ENCODE results near the gene S1PR1. TPM values are rescaled to one million over a fixed set of nuclear protein-coding genes. Genes with fewer than 3 reads are reported as not detected.
A peak's percentile ranks its signal among the peaks of the same experiment; 100 is the strongest.
"Not testable (repeated sequence)": the region's sequence is repeated elsewhere in the genome, so short reads cannot be mapped to it uniquely, and the experiment has no call there.

Gene S1PR1
- polyA plus RNA-seq (ENCODE audit: insufficient read depth in 1 of 5, insufficient read length in 5 of 5, low replicate concordance in 1 of 5): 100 to 1,000 TPM; 149 to 185 (median 181) TPM
- long read RNA-seq, donor 1, transcript S1PR1-203 (2 exons, 825 nt): minor isoform, 16 of 255 reads
- long read RNA-seq, donor 1, transcript S1PR1-201 (2 exons, 2,909 nt): major isoform, 89 of 255 reads
- long read RNA-seq, donor 1, partial matches to known transcripts: 147 of 255 reads
- long read RNA-seq, donor 1, other reads (novel, unspliced or antisense): 0 of 255 reads
- long read RNA-seq, donor 2, transcript S1PR1-201 (2 exons, 2,909 nt): major isoform, 45 of 56 reads
- long read RNA-seq, donor 2, partial matches to known transcripts: 7 of 56 reads
- long read RNA-seq, donor 2, other reads (novel, unspliced or antisense): 0 of 56 reads
- long read RNA-seq, donor 3, transcript S1PR1-201 (2 exons, 2,909 nt): major isoform, 62 of 77 reads
- long read RNA-seq, donor 3, transcript S1PR1-203 (2 exons, 825 nt): minor isoform, 7 of 77 reads
- long read RNA-seq, donor 3, partial matches to known transcripts: 7 of 77 reads
- long read RNA-seq, donor 3, other reads (novel, unspliced or antisense): 0 of 77 reads
- long read RNA-seq, donor 4, transcript S1PR1-203 (2 exons, 825 nt): minor isoform, 6 of 123 reads
- long read RNA-seq, donor 4, transcript S1PR1-201 (2 exons, 2,909 nt): major isoform, 38 of 123 reads
- long read RNA-seq, donor 4, partial matches to known transcripts: 78 of 123 reads
- long read RNA-seq, donor 4, other reads (novel, unspliced or antisense): 0 of 123 reads
- long read RNA-seq, donor 5, transcript S1PR1-201 (2 exons, 2,909 nt): major isoform, 75 of 95 reads
- long read RNA-seq, donor 5, transcript S1PR1-203 (2 exons, 825 nt): minor isoform, 16 of 95 reads
- long read RNA-seq, donor 5, partial matches to known transcripts: 0 of 95 reads
- long read RNA-seq, donor 5, other reads (novel, unspliced or antisense): 0 of 95 reads
- long read RNA-seq, donor 6, transcript S1PR1-201 (2 exons, 2,909 nt): major isoform, 101 of 226 reads
- long read RNA-seq, donor 6, transcript S1PR1-203 (2 exons, 825 nt): minor isoform, 9 of 226 reads
- long read RNA-seq, donor 6, partial matches to known transcripts: 115 of 226 reads
- long read RNA-seq, donor 6, other reads (novel, unspliced or antisense): 0 of 226 reads
- long read RNA-seq, donor 7, transcript S1PR1-201 (2 exons, 2,909 nt): major isoform, 75 of 88 reads
- long read RNA-seq, donor 7, transcript S1PR1-203 (2 exons, 825 nt): minor isoform, 12 of 88 reads
- long read RNA-seq, donor 7, partial matches to known transcripts: 0 of 88 reads
- long read RNA-seq, donor 7, other reads (novel, unspliced or antisense): 0 of 88 reads
- long read RNA-seq, donor 8, transcript S1PR1-201 (2 exons, 2,909 nt): major isoform, 26 of 27 reads
- long read RNA-seq, donor 8, partial matches to known transcripts: 0 of 27 reads
- long read RNA-seq, donor 8, other reads (novel, unspliced or antisense): 0 of 27 reads

DNA sequence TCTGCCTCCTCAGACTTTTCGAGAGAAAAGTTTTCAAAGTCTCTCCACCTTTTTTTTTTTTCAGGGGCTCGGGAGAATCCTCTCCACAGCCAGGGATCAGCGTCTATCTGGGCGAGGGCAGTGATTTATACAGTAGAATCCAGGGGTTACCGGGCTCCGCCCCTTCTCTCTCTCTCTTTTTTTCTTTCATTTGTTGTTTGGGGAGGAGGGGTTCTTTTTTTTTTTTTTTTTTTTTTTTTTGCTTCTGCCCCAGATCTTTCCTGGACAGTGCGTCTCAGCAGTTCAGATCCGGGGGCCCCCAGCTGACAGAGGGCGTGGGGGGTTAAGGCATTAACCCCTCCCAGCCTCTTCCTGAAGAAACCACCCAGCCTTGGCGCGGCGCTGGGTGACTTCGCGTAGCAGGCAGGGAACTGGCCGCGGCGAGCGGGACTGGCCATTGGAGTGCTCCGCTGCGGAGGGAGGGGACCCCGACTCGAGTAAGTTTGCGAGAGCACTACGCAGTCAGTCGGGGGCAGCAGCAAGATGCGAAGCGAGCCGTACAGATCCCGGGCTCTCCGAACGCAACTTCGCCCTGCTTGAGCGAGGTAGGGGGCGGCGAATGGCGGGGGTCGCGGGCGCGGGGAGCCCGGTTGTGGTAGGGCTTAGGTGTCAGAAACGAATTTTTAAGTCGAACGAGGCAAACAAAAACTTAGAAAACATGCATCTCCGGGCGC, at the start of gene S1PR1:
S1PR1 (plus strand) TSS at position 504 of the 713 bp plus-strand sequence. CDS start 1,966 bp downstream, outside the sequence.
- peak; percentile 87 to 88 for DNase-seq

DNA sequence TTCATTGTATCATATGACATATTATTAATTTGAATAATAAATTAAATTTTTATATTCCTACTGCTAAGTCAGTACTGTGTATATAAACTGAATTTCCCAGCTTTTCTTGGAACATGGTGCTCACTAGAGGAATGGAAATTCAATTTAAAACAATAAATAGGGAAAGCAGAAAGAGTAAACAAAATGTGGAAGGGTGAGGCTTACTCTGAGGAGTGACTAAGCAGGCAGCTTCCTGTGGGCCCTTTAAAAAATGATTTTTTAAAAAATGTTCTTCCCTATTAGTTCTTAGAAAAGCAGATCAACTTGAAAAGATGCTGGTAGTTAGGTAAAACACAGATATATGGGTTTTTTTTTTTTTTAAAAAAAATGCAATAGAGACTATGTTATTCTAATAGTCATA, 49.5 kb upstream of the S1PR1 start:
- no peak for DNase-seq

DNA sequence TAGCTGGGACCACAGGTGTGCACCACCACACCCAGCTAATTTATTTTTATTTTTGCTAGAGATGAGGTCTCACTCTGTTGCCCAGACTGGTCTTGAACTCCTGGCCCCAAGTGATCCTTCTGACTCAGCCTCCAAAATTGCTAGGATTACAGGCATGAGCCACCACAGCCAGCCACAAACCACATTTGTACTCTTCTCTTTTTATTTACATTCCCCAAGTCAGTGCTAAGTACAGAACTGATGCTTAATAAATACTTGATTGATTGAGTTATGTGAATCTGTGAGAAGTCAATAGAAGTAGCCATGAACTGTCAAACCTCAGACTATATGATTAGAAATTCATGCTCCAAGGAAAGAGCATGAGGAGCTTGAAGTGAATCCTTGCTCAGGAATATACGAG, 48.5 kb upstream of the S1PR1 start:
- DNase-seq: no peak

DNA sequence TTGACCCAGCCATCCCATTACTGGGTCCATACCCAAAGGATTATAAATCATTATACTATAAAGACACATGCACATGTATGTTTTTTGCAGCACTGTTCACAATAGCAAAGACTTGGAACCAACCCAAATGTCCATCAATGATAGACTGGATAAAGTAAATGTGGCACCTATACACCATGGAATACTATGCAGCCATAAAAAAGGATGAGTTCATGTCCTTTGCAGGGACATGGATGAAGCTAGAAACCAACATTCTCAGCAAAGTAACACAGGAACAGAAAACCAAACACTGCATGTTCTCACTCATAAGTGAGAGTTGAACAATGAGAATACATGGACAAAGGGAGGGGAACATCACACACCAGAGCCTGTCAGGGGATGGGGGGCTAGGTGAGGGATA, 47.9 kb upstream of the S1PR1 start:
- DNase-seq: not testable (repeated sequence)

DNA sequence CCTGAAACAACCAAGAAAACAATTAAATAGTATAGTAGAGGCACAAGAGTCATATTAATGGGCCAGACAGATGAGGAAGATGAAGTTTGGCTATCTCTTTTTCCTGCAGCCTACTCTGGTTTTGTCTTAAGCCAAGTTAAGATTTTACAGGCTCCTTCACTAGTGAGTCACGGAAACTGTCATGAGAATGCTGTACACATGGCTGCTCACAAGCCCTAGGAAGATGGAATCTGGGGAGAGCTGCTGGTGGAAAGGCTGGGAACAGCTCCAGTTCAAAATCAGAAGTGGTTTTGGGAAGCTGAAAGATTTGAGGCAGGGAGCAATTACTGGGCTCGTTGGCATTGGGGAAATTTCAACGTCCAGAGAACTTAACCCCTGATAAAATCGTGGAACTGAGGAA, 46.4 kb upstream of the S1PR1 start:
- no peak for DNase-seq

DNA sequence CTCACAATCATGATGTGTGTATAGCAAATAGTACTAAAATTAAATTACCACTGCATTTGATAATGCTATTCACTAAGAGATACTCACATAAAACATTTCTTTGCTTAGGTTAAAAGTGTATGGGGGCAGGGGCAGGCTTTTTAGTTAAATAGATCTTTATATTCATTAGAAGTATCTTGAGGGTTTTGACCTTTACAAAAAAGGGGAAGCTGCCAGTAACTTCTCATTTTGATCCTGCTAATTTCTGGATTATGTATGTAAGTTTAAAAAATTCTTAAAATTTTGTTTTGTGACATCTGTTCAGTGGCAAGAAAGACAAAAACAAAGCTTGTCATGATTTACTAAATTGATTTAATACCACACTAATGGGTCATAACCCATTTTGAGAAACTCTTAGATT, 45.8 kb upstream of the S1PR1 start:
- no peak for DNase-seq

DNA sequence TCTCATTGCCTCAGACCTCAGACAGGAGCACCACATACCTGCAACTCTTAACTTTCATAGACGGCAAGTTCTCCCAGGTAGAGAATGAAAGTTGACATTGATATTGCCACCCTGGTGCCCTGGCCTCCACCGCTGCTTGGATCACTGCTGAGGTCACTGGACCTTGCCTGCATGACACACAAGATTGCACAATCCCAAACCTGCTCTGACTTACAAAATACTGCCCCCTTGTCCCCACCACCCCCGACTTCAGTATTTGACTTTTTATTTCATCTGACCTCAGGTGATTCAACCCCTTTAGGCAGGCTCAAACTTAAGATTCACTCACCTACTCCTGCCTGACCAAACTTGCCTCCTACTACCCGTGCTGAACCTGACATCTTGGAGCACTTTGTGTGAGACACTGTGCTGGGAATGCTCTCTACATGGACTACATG, 43.1 kb upstream of the S1PR1 start:
- DNase-seq: no peak

DNA sequence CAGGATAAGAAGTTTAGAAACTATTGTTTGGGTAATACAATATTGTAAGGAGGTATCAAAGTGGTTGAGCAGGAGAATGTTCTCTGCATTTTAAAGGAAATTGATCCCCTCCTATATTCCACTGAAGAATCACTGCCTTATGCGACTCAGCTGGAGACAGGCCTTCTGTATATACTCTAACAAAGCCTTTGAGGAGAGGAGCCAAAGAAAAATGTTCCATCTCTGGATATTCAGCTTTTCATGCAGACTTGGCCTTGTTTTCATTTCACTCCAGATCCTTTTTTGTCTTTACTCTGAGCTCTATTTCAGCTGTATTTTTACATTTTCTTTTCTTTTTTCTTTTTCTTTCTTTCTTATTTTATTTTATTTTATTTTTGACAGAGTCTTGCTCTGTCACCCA, 42.1 kb upstream of the S1PR1 start:
- DNase-seq: no peak

DNA sequence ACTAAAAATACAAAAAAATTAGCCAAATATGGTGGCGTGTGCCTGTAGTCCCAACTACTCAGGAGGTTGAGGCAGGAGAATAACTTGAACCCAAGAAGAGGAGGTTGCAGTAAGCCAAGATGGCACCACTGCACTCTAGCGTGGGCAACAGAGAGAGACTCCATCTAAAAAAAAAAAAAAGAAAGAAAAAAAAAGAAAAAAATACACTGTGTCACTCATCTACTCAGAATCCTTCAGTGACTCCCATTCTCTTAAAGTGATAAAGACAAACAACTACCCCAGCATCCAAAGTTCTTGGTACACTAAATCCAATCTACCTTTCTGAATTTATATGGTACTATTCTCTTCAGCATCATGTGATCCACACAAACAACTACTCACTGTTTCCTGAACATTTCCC, 40.2 kb upstream of the S1PR1 start:
- no peak for DNase-seq

DNA sequence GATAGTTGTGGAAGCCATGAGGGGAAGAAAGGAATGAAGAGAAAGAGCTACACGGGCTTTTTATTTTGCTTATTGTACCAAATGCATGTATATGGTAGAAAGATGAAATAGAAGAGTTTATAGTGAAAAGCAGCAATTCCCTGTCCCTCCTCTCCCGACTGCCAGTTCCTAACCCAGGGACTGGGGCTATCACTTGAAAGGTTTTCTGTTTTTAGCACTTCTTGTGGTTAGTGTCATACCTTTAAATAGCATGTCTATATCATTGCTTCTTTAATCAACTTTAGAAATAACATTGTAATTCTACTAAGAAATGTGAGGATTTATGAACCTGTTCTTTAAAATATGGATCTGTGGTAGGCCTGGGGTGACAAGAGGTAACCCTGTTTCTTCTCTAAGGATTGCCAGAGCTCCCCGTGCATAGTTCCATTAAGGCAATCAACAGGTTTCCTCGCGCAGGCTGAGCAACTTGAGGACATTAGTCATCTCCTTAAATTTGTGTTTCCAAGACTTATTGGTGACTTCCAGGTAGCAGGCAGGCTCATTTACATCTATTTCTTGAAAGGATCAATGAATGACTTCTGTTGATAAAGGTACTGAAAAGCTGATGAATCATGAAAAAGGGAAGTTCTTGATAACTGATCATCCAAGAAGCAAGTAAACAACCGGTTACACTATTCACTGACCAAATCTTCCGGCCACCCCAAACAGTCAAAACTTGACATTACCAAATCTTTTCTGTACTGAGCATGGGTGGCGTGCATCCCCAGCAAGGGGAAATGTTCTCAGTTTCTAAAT, 37.8 kb upstream of the S1PR1 start:
- DNase-seq: no peak

DNA sequence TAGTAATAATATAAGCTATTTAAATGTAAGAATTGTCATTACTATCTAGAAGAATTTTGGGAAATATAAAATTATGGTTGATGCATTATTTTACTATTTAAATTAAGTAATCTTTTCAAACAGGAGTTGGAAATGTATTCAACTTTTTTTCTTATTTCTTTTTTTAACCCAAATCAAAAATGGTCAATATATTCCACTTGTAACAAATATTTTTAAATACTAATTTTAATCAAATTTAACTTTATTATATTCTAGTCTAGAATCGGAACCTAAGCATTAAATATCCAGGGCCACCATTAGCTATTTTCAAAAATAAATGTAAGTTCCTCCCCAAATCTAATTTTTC, 37.2 kb upstream of the S1PR1 start:
- DNase-seq: no peak

DNA sequence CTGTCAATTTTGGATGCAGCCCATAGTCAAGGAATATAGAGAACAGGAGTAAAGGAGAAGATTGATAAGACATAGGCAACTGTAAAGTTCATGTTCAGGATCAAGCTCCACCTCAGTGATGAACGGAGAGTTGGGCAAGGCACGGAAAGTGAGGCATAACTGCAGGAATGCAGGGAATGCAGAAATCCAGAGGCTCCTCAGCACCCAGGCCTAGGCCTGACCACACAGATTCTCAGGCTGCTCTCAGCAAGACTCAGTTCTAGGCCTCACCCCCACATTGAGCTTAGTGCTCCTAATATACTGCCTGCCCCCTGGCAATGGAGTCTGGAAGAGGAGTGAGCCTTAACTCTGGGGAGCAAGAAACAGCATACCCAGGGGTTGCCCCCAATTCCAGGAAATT, 36.3 kb upstream of the S1PR1 start:
- no peak for DNase-seq

DNA sequence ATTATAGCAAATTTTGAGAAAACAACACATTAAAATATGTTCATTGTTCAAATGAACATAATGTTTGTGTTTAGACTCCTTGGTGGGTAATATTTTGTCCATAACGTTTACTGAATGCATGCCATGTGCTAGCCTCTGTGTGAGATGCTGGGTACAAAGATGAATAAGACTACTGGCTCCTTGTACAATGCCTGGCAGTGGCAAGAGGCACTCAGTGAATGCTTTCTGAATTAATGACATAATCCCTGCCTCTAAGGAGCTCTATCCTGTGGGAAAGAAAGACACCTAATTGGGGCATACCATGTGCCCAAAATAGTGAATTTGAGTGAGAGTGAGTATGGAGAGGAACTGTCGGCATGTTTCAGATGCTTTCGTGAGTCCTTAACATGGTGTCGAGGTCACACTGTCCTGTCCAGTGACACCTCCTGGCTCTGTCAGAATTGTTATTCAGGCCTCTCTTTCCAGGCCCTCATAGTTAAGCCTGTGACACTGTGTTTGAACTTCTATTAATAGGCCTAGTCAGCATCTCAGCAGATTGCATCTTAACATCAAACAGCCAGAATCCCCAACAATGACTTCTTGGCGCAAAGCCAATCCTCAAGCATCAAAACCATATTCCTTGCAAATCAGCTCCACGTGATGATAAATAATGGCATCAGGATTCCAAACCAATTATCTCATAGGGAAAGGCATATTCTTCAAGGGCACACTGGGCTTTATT, 32.8 kb upstream of the S1PR1 start:
- DNase-seq: peak; percentile 18 to 47

DNA sequence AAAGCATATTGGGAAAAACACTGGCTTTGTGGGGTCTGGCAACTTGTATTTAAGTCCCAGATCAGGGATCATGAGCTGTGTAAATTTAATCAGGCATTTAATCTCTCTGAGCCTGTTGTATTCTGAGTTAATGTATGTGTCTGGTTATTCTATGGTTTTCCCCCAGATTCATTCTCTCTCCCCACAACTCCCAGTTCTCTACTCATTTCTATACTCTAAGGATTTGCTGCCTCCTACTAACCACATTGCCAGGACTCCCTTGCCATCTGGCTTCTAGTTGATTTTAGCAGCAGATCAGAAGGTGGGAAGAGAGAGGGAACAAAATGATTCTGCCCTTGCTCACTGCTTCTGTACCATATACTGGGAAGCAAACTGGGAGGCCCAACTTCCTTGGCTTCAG, 31.4 kb upstream of the S1PR1 start:
- no peak for DNase-seq

DNA sequence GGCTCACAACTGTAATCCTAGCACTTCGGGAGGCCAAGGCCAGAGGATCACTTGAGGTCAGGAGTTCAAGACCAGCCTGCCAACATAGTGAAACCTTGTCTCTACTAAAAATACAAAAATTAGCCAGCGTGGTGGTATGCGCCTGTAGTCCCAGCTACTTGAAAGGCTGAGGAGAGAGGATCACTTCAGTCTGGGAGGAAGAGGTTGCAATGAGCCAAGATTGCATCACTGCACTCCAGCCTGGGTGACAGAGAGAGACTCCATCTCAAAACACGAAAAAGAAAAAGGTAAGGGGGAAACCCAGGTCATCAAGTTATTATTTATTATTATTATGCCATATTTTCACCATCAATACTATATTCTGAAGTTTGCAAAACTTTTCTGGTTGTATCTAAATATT, 30.7 kb upstream of the S1PR1 start:
- DNase-seq: not testable (repeated sequence)

DNA sequence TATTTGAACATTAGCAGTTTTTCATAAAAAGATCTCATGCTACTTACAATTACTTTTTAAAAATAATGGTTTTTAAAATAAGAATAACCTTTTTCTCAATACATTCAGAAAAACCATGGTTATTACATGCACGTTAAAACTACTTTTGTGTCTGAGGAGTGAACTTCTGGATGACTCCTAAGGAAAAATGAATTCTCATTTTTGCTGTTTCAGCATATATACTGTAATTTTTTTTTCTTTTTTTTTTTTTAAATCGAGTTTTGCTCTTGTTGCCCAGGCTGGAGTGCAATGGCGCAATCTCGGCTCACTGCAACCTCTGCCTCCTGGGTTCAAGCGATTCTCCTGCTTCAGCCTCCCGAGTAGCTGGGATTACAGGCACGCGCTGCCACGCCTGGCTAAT, 29.5 kb upstream of the S1PR1 start:
- not testable (repeated sequence) for DNase-seq

DNA sequence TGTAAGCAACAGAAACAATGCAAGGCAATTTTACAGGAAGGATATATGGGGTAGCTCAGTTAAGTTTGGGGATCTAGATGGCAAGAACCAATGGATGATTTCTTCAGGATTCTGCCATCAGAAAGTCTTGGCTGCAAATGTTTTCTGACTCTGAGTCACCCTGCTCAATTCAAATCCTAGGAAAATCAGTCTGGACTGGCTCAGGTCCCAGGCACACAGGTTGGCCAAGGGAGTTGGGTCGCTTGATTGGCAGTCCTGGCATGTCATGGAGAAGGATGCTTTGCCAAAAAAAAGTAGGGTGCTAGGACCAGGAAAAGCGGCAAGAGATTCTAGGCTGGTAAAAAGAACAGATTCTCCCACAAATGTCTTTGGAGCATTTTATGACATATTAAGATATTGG, 28.9 kb upstream of the S1PR1 start:
- DNase-seq: no peak

DNA sequence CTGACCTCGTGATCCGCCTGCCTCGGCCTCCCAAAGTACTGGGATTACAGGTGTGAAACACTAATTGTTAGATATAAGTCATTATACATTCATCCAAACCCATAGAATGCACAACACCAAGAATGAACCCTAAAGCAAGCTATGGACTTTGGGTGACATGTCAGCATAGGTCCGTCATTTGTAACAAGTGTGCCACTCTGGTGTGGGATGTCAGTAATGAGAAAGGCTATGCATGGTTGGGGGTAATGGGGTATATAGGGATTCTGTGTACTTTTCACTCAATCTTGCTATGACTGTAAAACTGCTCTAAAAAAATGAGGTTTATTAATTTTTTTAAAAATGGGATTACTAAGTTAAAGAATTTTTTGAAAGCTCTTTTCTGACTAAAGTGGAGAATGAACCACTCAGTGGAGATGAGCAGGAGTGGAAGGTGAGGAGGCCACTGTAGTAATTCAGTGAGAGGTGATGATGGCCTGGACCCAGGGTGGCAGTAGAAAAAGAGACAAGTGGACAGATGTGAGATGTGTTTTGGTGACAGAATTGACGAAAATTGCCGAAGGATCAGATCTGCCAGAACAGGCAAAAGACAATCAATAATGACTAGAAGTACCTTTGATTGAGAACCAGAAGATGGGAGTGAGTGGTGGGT, 21.3 kb upstream of the S1PR1 start:
- DNase-seq: no peak

DNA sequence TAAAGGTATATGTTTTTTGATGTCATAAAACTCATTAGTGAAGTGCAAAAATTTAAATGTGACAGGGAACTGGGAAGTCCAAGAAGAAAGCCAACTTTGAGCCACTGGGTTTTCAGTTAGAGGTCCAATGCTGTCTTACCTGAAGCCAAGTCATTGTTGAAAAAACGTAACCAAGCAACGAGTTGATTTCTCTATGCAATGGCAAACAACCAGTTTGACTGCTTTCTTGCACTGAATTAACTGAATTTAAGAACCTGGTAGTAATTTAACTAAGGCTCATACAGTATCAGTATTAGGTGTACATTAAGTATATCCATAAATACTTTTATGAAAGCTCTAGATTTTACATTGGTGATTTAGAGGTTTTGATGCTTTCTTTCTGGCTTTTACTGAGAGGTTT, 20.2 kb upstream of the S1PR1 start:
- no peak for DNase-seq
